HG03108 (cell line): ENCODE data around the gene EEF1A2.

Source experiments
- ATAC-seq: cut with Tn5 transposase; IDR thresholded peaks from one replicate; pipeline ENCODE4 v1.9.1; 2021; ENCODE audit warnings: moderate library complexity; ENCODE audit not compliant: unreplicated experiment

EEF1A2 gene

DNA sequence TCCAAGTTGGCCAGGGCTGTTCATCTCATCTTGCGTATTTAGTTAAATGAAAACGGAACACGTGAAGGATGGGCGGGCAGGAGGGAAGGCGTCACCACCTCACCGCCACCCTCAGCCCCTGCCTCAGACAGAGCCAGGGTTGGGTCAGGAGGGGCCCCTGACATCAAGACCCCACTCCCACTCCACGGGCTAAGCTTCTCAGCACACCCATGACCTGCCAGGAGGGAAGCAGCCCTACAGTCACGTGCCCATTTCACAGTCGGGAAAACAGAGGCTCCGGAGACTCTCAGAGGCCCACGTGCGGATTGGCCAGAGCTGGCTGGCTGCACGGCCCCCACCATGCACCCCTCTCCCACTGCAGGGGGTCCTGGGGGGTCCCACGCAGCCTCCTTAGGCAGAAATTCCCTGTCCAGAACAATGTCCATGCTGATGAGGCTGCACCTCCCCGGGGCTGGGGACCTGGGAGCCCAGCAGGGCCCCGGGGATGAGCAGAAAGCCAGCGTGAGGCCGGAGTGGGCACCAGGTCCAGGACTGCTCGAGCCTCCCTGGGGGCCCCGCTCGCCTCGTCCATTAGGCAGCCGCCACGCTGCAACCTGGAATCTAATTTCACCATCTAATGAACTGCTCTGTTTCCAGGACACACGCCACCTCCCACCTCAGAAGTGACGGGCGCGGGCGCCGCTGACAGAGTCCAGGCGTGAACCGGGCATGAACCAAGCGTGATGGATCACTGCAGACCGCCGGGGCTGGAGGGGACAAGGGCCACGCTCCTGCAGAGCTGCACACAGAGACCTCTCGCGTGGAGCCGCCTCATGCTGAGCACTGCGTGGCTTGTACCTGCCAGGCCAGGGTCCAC lies 42.2 kb downstream of the EEF1A2 start:
- ATAC-seq, result no peak

DNA sequence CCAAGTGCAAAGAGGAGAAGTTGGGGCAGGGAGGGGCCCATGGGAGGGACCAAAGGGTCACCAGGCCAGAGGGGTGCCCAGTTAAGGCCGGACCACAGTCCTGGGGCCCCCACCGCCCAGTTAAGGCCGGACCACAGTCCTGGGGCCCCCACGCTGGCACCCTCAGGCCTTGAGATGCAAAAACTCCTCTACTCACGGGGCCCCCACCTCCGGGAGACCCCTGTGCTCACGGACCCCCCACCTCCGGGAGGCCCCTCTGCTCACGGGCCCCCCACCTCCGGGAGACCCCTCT lies 43.4 kb downstream of the EEF1A2 start:
- ATAC-seq, result no peak

- no peak for ATAC-seq
Observed at GRCh38 chr20:63454731-63455567, 43.9 kb downstream of the EEF1A2 start.

DNA sequence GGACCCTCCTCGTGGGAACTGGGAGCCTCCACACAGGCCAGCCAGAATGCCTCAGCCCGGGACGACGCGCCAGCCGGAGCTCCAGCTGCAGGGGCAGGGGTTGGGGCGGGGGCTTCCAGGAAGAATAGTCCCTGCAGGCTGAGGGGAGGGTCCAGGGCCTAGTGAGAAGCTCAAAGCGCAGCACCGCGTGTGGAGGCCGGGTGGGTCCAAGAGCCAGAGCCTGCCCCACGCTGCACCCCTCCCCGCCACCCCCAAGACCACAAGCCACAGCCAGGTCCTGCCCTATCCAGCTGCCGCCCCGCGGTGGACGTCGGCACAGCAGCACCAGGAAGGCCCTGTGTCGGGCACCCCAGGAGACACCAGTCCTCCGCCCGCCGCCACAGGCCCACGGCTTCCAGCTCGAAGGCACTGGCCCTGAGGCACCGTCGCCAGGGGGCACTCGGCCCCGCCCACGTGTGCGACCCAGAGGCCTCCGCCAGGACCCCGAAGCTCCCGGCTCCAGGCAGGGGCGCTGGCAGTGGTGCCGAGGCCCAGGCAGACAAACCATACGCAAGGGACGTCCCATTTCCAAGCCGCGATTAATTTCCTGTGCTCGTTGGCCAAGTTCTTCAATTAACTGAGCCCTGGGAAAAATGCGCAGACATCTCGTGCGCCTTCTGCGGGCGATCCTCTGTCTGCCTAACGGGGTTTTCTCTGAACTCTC lies 45.9 kb downstream of the EEF1A2 start:
- no peak for ATAC-seq

GRCh38 chr20:63452341-63452740 lies 46.5 kb downstream of the EEF1A2 start:
- no peak for ATAC-seq

- no peak for ATAC-seq
Observed at GRCh38 chr20:63451821-63452220, 47.1 kb downstream of the EEF1A2 start.

- no peak for ATAC-seq
Observed at GRCh38 chr20:63449796-63450730, 48.8 kb downstream of the EEF1A2 start.

- no peak for ATAC-seq
Observed at GRCh38 chr20:63449025-63449424, 49.9 kb downstream of the EEF1A2 start.

GRCh38 chr20:63448031-63448430 lies 50.9 kb downstream of the EEF1A2 start:
- no peak for ATAC-seq

DNA sequence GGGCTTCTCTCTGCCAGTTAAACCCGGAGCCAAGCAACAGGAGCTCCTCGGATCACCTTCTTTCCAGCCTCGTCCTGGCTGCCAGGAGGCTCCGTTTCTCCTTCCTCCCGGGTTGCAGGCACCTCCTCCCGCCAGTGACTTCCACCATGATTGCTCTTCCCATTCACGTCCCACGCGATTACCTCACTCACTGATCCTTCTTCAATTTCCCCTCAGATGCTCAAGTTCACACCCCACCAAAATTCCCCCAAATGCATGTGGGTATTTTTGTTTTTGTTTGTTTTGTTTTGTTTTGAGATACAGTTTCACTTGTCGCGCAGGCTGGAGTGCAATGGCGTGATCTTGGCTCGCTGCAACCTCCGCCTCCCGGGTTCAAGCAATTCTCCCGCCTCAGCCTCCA lies 51.6 kb downstream of the EEF1A2 start:
- ATAC-seq, result no peak

- ATAC-seq, result no peak
Observed at GRCh38 chr20:63446216-63447024, 52.5 kb downstream of the EEF1A2 start.

GRCh38 chr20:63445075-63445734 lies 53.7 kb downstream of the EEF1A2 start:
- no peak for ATAC-seq

GRCh38 chr20:63444548-63444947 lies 54.3 kb downstream of the EEF1A2 start:
- ATAC-seq, result no peak

- no peak for ATAC-seq
Observed at GRCh38 chr20:63443606-63444395, 55.1 kb downstream of the EEF1A2 start.

- no peak for ATAC-seq
Observed at GRCh38 chr20:63442100-63442493, 56.8 kb downstream of the EEF1A2 start.

GRCh38 chr20:63441136-63442099 lies 57.5 kb downstream of the EEF1A2 start:
- peak; percentile 46 for ATAC-seq

DNA sequence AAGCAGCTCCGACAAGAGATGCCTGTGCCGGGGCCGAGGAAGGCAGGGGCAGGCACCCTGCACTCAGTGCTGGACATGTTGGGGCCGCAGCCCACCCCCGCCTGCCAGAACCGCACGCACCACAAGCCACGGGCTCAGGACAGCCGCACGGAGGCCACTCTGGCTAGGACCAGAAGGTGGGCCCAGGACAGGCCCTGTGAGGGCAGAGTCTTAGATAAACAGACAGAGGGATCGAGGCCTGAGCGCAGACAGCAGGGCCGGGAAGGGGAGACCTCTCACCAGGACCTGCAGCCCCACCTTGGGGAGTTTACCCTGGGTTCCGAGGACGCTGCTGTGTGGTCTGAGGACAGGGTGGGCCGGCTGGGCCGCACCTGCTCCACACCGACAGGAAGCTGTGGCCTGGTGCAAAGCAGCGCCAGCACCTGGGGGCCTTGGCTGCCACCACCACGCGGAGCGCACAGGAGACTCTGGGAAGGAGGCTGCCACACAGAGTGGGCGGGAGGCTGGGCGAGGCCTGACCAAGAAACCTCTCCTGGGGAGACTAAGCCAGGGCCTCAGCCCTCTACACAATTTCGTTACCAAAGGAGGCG lies 58.4 kb downstream of the EEF1A2 start:
- no peak for ATAC-seq
